Osteoblast (primary cell): ENCODE data around the gene SH2D3A. TPM values are rescaled to one million over a fixed set of nuclear protein-coding genes. Genes with fewer than 3 reads are reported as not detected.

ENCODE experiments used
- DNase-seq: peaks from one replicate; pipeline ENCODE4 v3.0.0; 2011; ENCODE audit warnings: low spot score, mixed read lengths; ENCODE audit not compliant: insufficient read length; ENCODE audit errors: missing footprints
- H2AFZ ChIP-seq: 2 replicates; pipeline ENCODE4 v1.6.0; 2011; ENCODE audit warnings: mild to moderate bottlenecking, low read length
- H3K27ac ChIP-seq: 2 replicates; pipeline ENCODE4 v1.5.1; 2011; ENCODE audit warnings: mild to moderate bottlenecking, low read depth, low read length, moderate library complexity
- H3K27me3 ChIP-seq: 2 replicates; pipeline ENCODE4 v1.6.0; 2012; ENCODE audit warnings: mild to moderate bottlenecking, control low read depth, inconsistent platforms, low read length, moderate library complexity; ENCODE audit not compliant: insufficient read depth
- H3K36me3 ChIP-seq: 2 replicates; pipeline ENCODE4 v1.5.1; 2011; ENCODE audit warnings: mild to moderate bottlenecking, low read length, control low read depth, moderate library complexity; ENCODE audit not compliant: insufficient read depth
- H3K4me1 ChIP-seq: 2 replicates; pipeline ENCODE4 v1.5.1; 2011; ENCODE audit warnings: mild to moderate bottlenecking, low read length, control low read depth, moderate library complexity; ENCODE audit not compliant: insufficient read depth
- H3K4me2 ChIP-seq: 2 replicates; pipeline ENCODE4 v1.6.0; 2011; ENCODE audit warnings: mild to moderate bottlenecking, low read length; ENCODE audit not compliant: insufficient read depth
- H3K4me3 ChIP-seq: fragments of 200-600 bp; sonication (generic); 3 replicates; pipeline ENCODE4 v1.5.1; 2012; ENCODE audit warnings: mild to moderate bottlenecking, low read length, inconsistent platforms; ENCODE audit not compliant: insufficient read depth
- H3K79me2 ChIP-seq: 2 replicates; pipeline ENCODE4 v1.6.0; 2012; ENCODE audit warnings: mild to moderate bottlenecking, low read length, control low read depth, inconsistent platforms; ENCODE audit not compliant: insufficient read depth
- H3K9me3 ChIP-seq: 2 replicates; pipeline ENCODE4 v1.5.1; 2011; ENCODE audit warnings: low read depth, low read length, control low read depth
- H4K20me1 ChIP-seq: 2 replicates; pipeline ENCODE4 v1.6.0; 2012; ENCODE audit warnings: mild to moderate bottlenecking, low read length, control low read depth; ENCODE audit not compliant: insufficient read depth
- CTCF ChIP-seq: IDR thresholded peaks from 2 replicates; pipeline ENCODE4 v1.5.1; 2011; ENCODE audit warnings: mild to moderate bottlenecking, low read depth, low read length, moderate library complexity; ENCODE audit errors: extremely low read depth
- total RNA-seq: library from RNA; depleted of rRNA; stranded (reverse); fragments of >200 nt; gene quantifications from 2 replicates; pipeline ENCODE4 v1.2.3, GENCODE V29; 2012

SH2D3A gene
- total RNA-seq, 1 donor: not detected

- no peak for TF ChIP-seq CTCF
- peak; percentile 69 for DNase-seq
- H4K20me1 ChIP-seq: no peaks in the 10 kb centered on the region
- peaks cover 26% of the 10 kb centered on the region for H3K4me1 ChIP-seq
- H3K9me3 ChIP-seq: no peaks in the 10 kb centered on the region
- H3K79me2 ChIP-seq: peaks cover 15% of the 10 kb centered on the region
- H3K36me3 ChIP-seq: no peaks in the 10 kb centered on the region
- H3K27me3 ChIP-seq: no peaks in the 10 kb centered on the region
- H2AFZ ChIP-seq: no peak overlapping the region
- no peak overlapping the region for H3K4me3 ChIP-seq
- no peak overlapping the region for H3K27ac ChIP-seq
- H3K4me2 ChIP-seq: peak overlapping the region; percentile 83
These were observed 31.9 kb downstream of the SH2D3A start for GRCh38 chr19:6735181-6735911.

DNA sequence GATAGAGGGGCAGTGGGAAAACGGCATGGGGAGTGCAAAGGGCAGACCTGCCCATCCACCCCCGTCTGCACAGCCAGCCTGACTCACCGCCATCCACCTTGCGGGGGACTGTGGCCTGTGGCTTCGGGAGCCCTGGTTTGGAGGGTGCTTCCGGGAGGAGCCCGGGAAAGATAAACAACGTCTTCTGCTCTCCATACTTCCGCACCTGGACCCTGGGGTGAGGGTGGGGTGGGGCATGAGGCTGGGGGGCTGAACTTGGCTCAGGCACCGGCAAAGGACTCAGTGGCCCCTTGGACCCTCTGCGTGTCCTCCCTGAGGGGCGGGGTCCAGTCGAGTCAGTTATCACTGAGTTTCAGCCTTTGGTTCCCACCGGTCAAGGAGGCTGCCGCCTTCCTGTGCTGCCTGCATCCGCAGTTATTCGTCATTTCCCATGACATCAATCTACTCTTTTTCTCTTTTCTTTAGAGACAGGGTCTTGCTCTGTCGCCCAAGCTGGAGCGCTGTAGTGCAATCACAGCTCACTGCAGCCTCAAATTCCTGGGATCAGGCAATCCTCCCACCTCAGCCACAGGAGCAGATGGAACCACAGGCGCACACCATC is 33.0 kb downstream of the SH2D3A start:
- Histone ChIP-seq H2AFZ (no peak overlapping the region), H4K20me1 (no peaks in the 10 kb centered on the region), H3K4me1 (peaks cover 25% of the 10 kb centered on the region), H3K36me3 (no peaks in the 10 kb centered on the region), H3K4me2 (no peak overlapping the region), H3K27me3 (no peaks in the 10 kb centered on the region), H3K9me3 (no peaks in the 10 kb centered on the region), H3K4me3 (no peak overlapping the region), H3K27ac (no peak overlapping the region), H3K79me2 (peaks cover 7% of the 10 kb centered on the region)
- DNase-seq: no peak
- TF ChIP-seq CTCF: no peak

GRCh38 chr19:6733338-6734095 is 33.7 kb downstream of the SH2D3A start:
- H3K4me2 ChIP-seq: no peak overlapping the region
- DNase-seq: peak; percentile 83
- peaks cover 18% of the 10 kb centered on the region for H3K4me1 ChIP-seq
- no peaks in the 10 kb centered on the region for H3K36me3 ChIP-seq
- no peak overlapping the region for H3K27ac ChIP-seq
- no peaks in the 10 kb centered on the region for H3K27me3 ChIP-seq
- no peaks in the 10 kb centered on the region for H3K9me3 ChIP-seq
- H3K79me2 ChIP-seq: peaks cover 7% of the 10 kb centered on the region
- no peak overlapping the region for H3K4me3 ChIP-seq
- TF ChIP-seq CTCF: peak; percentile 15
- no peak overlapping the region for H2AFZ ChIP-seq
- H4K20me1 ChIP-seq: no peaks in the 10 kb centered on the region
